CD14-positive monocyte (primary cell): ENCODE measurements around the gene MINK1. TPM values are rescaled to one million over a fixed set of nuclear protein-coding genes. Genes with fewer than 3 reads are reported as not detected.

Experiments used
- DNase-seq, 3 donors: peaks; one replicate each; pipeline ENCODE4 v3.0.0-alpha.2; 2011 to 2022
- H2AFZ ChIP-seq: 2 replicates; pipeline ENCODE4 v1.6.0; 2012; ENCODE audit warnings: mild to moderate bottlenecking, low read depth, low read length, inconsistent platforms; ENCODE audit not compliant: insufficient read depth, poor library complexity, severe bottlenecking
- H3K27ac ChIP-seq, 2 donors: 1 replicate in 1 of 2; 2 replicates in 1 of 2; pipeline ENCODE4 v1.5.1; 2012 to 2013; ENCODE audit warnings: low read length in 2 of 2, control low read depth in 1 of 2, inconsistent platforms in 1 of 2, low read depth in 1 of 2, mild to moderate bottlenecking in 1 of 2
- H3K27me3 ChIP-seq, 2 donors: one replicate each; pipeline versions ENCODE4 v1.6.0 to v1.6.1; 2011 to 2013; ENCODE audit warnings: low read length in 2 of 2; ENCODE audit not compliant: control insufficient read depth in 2 of 2, insufficient read depth in 2 of 2
- H3K36me3 ChIP-seq, 2 donors: replicated peaks in 1 of 2; 1 replicate in 1 of 2; 2 replicates in 1 of 2; pipeline versions ENCODE4 v1.5.1 to v1.6.1; 2012 to 2013; ENCODE audit warnings: low read length in 2 of 2, control low read depth in 1 of 2, inconsistent platforms in 1 of 2, mild to moderate bottlenecking in 1 of 2; ENCODE audit not compliant: insufficient read depth in 2 of 2, control insufficient read depth in 1 of 2
- H3K4me1 ChIP-seq, 2 donors: 1 replicate in 1 of 2; 2 replicates in 1 of 2; pipeline versions ENCODE4 v1.5.1 to v1.6.1; 2012 to 2013; ENCODE audit warnings: low read length in 2 of 2, control low read depth in 1 of 2, inconsistent platforms in 1 of 2, mild to moderate bottlenecking in 1 of 2, moderate library complexity in 1 of 2; ENCODE audit not compliant: insufficient read depth in 2 of 2, control insufficient read depth in 1 of 2
- H3K4me2 ChIP-seq: replicated peaks from 2 replicates; pipeline ENCODE3; 2012; ENCODE audit warnings: low read length, moderate library complexity, mild to moderate bottlenecking; ENCODE audit not compliant: poor library complexity, severe bottlenecking; ENCODE audit errors: extremely low read depth
- H3K4me3 ChIP-seq, 3 experiments: fragments of 200-600 bp in 1 of 3; sonication (generic) in 1 of 3; replicated peaks in 1 of 3; 1 replicate in 2 of 3; 2 replicates in 1 of 3; pipeline ENCODE4 v1.5.1; 2011 to 2013; ENCODE audit warnings: low read length in 3 of 3, mild to moderate bottlenecking in 3 of 3, control low read depth in 2 of 3, low read depth in 2 of 3, inconsistent platforms in 1 of 3, moderate library complexity in 1 of 3
- H3K79me2 ChIP-seq: 2 replicates; pipeline ENCODE4 v1.6.0; 2012; ENCODE audit warnings: mild to moderate bottlenecking, control low read depth, inconsistent platforms, low read length, moderate library complexity; ENCODE audit not compliant: insufficient read depth
- H3K9ac ChIP-seq: 2 replicates; pipeline ENCODE4 v1.6.0; 2017; ENCODE audit warnings: low read length, mild to moderate bottlenecking; ENCODE audit not compliant: insufficient read depth, poor library complexity, severe bottlenecking
- H3K9me3 ChIP-seq, 2 donors: replicated peaks in 1 of 2; 1 replicate in 1 of 2; 2 replicates in 1 of 2; pipeline versions ENCODE4 v1.5.1 to v1.6.1; 2012 to 2013; ENCODE audit warnings: low read length in 2 of 2, control low read depth in 1 of 2; ENCODE audit not compliant: control insufficient read depth in 1 of 2, insufficient read depth in 1 of 2
- H4K20me1 ChIP-seq: 2 replicates; pipeline ENCODE4 v1.6.0; 2012; ENCODE audit warnings: mild to moderate bottlenecking, low read length, control low read depth, moderate library complexity; ENCODE audit not compliant: insufficient read depth
- H3K27ac Mint-ChIP-seq, 7 donors: one replicate each; pipeline ENCODE4 v1.8.0; 2020; ENCODE audit warnings: mild to moderate bottlenecking in 7 of 7, mixed read lengths in 7 of 7, moderate library complexity in 6 of 7, inconsistent platforms in 2 of 7
- H3K27me3 Mint-ChIP-seq, 3 donors: one replicate each; pipeline ENCODE4 v1.8.0; 2021 to 2022; ENCODE audit warnings: low read depth in 3 of 3, mild to moderate bottlenecking in 3 of 3, mixed read lengths in 3 of 3, moderate library complexity in 3 of 3, inconsistent platforms in 1 of 3
- H3K36me3 Mint-ChIP-seq, 2 donors: one replicate each; pipeline ENCODE4 v1.8.0; 2020; ENCODE audit warnings: mixed read lengths in 2 of 2, inconsistent platforms in 1 of 2, mild to moderate bottlenecking in 1 of 2
- H3K4me1 Mint-ChIP-seq: one replicate; pipeline ENCODE4 v1.8.0; 2020; ENCODE audit warnings: mild to moderate bottlenecking, mixed read lengths
- H3K4me3 Mint-ChIP-seq, 2 donors: one replicate each; pipeline ENCODE4 v1.8.0; 2020; ENCODE audit warnings: mild to moderate bottlenecking in 2 of 2, mixed read lengths in 2 of 2, moderate library complexity in 1 of 2
- H3K9me3 Mint-ChIP-seq, 7 donors: one replicate each; pipeline ENCODE4 v1.8.0; 2020 to 2022; ENCODE audit warnings: mixed read lengths in 7 of 7, mild to moderate bottlenecking in 6 of 7, moderate library complexity in 6 of 7, inconsistent platforms in 2 of 7
- CTCF ChIP-seq: fragments of 200-600 bp; IDR thresholded peaks from one replicate; pipeline ENCODE4 v1.8.0; 2022; ENCODE audit warnings: antibody characterized with exemption, mild to moderate bottlenecking
- WGBS: methylation state at CpG from one replicate; pipeline ENCODE4 v1.1.5; 2013; ENCODE audit warnings: missing lambda C conversion rate; ENCODE audit not compliant: insufficient coverage; 5-methylcytosine and 5-hydroxymethylcytosine counted together
- intact Hi-C, 2 donors: fragments of 100-400 bp; cut with micrococcal nuclease; formaldehyde crosslinking; loops; one replicate each; pipeline versions ENCODE4 v1.15.0 to v1.15.1; 2023
- polyA plus RNA-seq, 3 donors: library from polyadenylated mRNA; depleted of rRNA in 1 of 3; unstranded in 2 of 3; stranded (reverse) in 1 of 3; fragments of 300-500 nt in 2 of 3; fragments of >200 nt in 1 of 3; fragmentation: Illumina TruSeq in 2 of 3; gene quantifications; 1 replicate in 2 of 3; 2 replicates in 1 of 3; pipeline ENCODE4 v1.2.3, GENCODE V29; 2012 to 2021

Gene MINK1
- polyA plus RNA-seq, 3 donors, result 3.2 to 159 (median 7.2) TPM

- H3K36me3 ChIP-seq, result peaks cover 15 to 32% of the 10 kb centered on the region in 2 donors
- H4K20me1 ChIP-seq, result peaks cover 49% of the 10 kb centered on the region
- Mint-ChIP-seq H3K27ac (peak overlapping the region in 1 of 7 donors; percentile 12), H3K27me3 (peaks cover 2 to 4% (median 3%) of the 10 kb centered on the region in 3 donors), H3K4me1 (peaks cover 19% of the 10 kb centered on the region), H3K9me3 (peaks cover 0 to 2% (median 0%) of the 10 kb centered on the region in 7 donors), H3K4me3 (no peak overlapping the region), H3K36me3 (peaks cover 42 to 51% of the 10 kb centered on the region in 2 donors)
- no peak overlapping the region for H2AFZ ChIP-seq
- TF ChIP-seq CTCF, result no peak
- 99% methylated on average over 22 of the region's 32 CpGs for WGBS
- H3K4me2 ChIP-seq, result no peak overlapping the region
- H3K27me3 ChIP-seq, result no peaks in the 10 kb centered on the region
- no peak for DNase-seq
- peaks cover 13 to 22% of the 10 kb centered on the region in 2 donors for H3K4me1 ChIP-seq
- no peak overlapping the region for H3K4me3 ChIP-seq
- H3K9me3 ChIP-seq, result no peaks in the 10 kb centered on the region
- no peak overlapping the region for H3K9ac ChIP-seq
- H3K79me2 ChIP-seq, result peaks cover 34% of the 10 kb centered on the region
- no peak overlapping the region for H3K27ac ChIP-seq
- intact Hi-C loops, result no loop called here
These were observed 26.9 kb downstream of the MINK1 start for GRCh38 chr17:4859816-4860625.

GRCh38 chr17:4860651-4861050, 27.5 kb downstream of the MINK1 start:
- no peak for DNase-seq
- Mint-ChIP-seq H3K4me3 (no peak overlapping the region), H3K4me1 (peaks cover 19% of the 10 kb centered on the region), H3K27ac (no peak overlapping the region), H3K36me3 (peaks cover 42 to 51% of the 10 kb centered on the region in 2 donors), H3K9me3 (peaks cover 0 to 2% (median 0%) of the 10 kb centered on the region in 7 donors), H3K27me3 (peaks cover 2 to 4% (median 3%) of the 10 kb centered on the region in 3 donors)
- Histone ChIP-seq H4K20me1 (peaks cover 49% of the 10 kb centered on the region), H3K4me1 (peaks cover 13 to 22% of the 10 kb centered on the region in 2 donors), H2AFZ (no peak overlapping the region), H3K79me2 (peaks cover 34% of the 10 kb centered on the region), H3K27ac (no peak overlapping the region), H3K4me2 (no peak overlapping the region), H3K27me3 (no peaks in the 10 kb centered on the region), H3K4me3 (no peak overlapping the region), H3K9ac (no peak overlapping the region), H3K36me3 (peaks cover 15 to 32% of the 10 kb centered on the region in 2 donors), H3K9me3 (no peaks in the 10 kb centered on the region)
- whole genome bisulfite sequencing, result 100% methylated on average over 3 of the region's 9 CpGs
- intact Hi-C loops, result no loop called here
- no peak for TF ChIP-seq CTCF
